GM12878 (cell line): ENCODE measurements around the gene FBXO7. TPM values are rescaled to one million over a fixed set of nuclear protein-coding genes. Genes with fewer than 3 reads are reported as not detected.

Experiments used
- ATAC-seq: fragments of 200-7000 bp; cut with Tn5 transposase; 3 replicates; pipeline ENCODE4 v1.9.1; 2020; ENCODE audit warnings: mild to moderate bottlenecking, moderate library complexity
- Bru-seq: library from RNA; stranded (reverse); fragments of 400-500 nt; gene quantifications from one replicate; lab custom pipeline; 2021; lab: Mats Ljungman, UMichigan
- BruChase-seq, 2 experiments: library from RNA; stranded (reverse); fragments of 400-500 nt; gene quantifications; one replicate each; lab custom pipeline; 2021; lab: Mats Ljungman, UMichigan
- BruUV-seq: library from RNA; stranded (reverse); fragments of 400-500 nt; replicated peaks from 2 replicates; lab custom pipeline; 2021; lab: Mats Ljungman, UMichigan
- CTCF ChIA-PET: fragments of 300-600 bp; sonication (Branson Sonifier 250); formaldehyde crosslinking; extraction: SDS; loops from one replicate; lab custom pipeline; 2021; ENCODE audit warnings: inconsistent platforms; lab: Yijun Ruan, JAX
- POLR2A ChIA-PET: fragments of 350-600 bp; formaldehyde crosslinking; extraction: SDS; loops from one replicate; lab custom pipeline; 2021; ENCODE audit warnings: inconsistent platforms; lab: Charles Lee
- RAD21 ChIA-PET: fragments of 300-600 bp; sonication (Branson Sonifier 250); formaldehyde crosslinking; loops from one replicate; lab custom pipeline; 2023; ENCODE audit warnings: antibody characterized with exemption; ENCODE audit not compliant: unreplicated experiment; lab: Charles Lee
- SMC1A ChIA-PET: fragments of 300-600 bp; sonication (Branson Sonifier 250); formaldehyde crosslinking; loops from one replicate; lab custom pipeline; 2023; ENCODE audit not compliant: unreplicated experiment, uncharacterized antibody; lab: Charles Lee
- DNase-seq: peaks from one replicate; pipeline ENCODE4 v3.0.0-alpha.2; 2011; ENCODE audit warnings: low read depth, low spot score
- FAIRE-seq: peaks from 3 replicates; lab custom pipeline; 2011; peaks lifted over from hg19 to GRCh38; lab: Jason Lieb, UNC
- H2AFZ ChIP-seq: 2 replicates; pipeline ENCODE4 v1.6.0; 2011; ENCODE audit warnings: low read depth, low read length, control low read depth; ENCODE audit not compliant: control insufficient read depth
- H3K27ac ChIP-seq: 2 replicates; pipeline ENCODE4 v1.5.1; 2011; ENCODE audit warnings: control low read depth; ENCODE audit not compliant: control insufficient read depth, insufficient read depth
- H3K27me3 ChIP-seq, 2 experiments: replicated peaks in 1 of 2; 2 replicates each; pipeline versions ENCODE4 v1.6.0 to v1.6.1; 2011; ENCODE audit warnings: low read length in 1 of 2; ENCODE audit not compliant: control insufficient read depth in 2 of 2, insufficient read depth in 2 of 2
- H3K36me3 ChIP-seq, 2 experiments: 2 replicates each; pipeline ENCODE4 v1.5.1; 2011; ENCODE audit warnings: low read length in 1 of 2; ENCODE audit not compliant: control insufficient read depth in 2 of 2, insufficient read depth in 2 of 2
- H3K4me1 ChIP-seq: 2 replicates; pipeline ENCODE4 v1.6.1; 2011; ENCODE audit warnings: mild to moderate bottlenecking, low read length, moderate library complexity, mixed read lengths; ENCODE audit not compliant: control insufficient read depth, insufficient read depth
- H3K4me2 ChIP-seq: 2 replicates; pipeline ENCODE4 v1.6.0; 2011; ENCODE audit warnings: control low read depth; ENCODE audit not compliant: control insufficient read depth, insufficient read depth
- H3K4me3 ChIP-seq: fragments of 200-600 bp; sonication (generic); 2 replicates; pipeline ENCODE4 v1.5.1; 2016
- H3K79me2 ChIP-seq: 2 replicates; pipeline ENCODE4 v1.6.0; 2011; ENCODE audit warnings: low read length; ENCODE audit not compliant: control insufficient read depth, insufficient read depth
- H3K9ac ChIP-seq: 2 replicates; pipeline ENCODE4 v1.8.0; 2011; ENCODE audit warnings: low read length, control low read depth, mixed read lengths; ENCODE audit not compliant: control insufficient read depth, insufficient read depth
- H3K9me3 ChIP-seq: replicated peaks from 3 replicates; pipeline ENCODE4 v1.5.1; 2011; ENCODE audit warnings: mild to moderate bottlenecking, low read length; ENCODE audit not compliant: control insufficient read depth, insufficient read depth
- H4K20me1 ChIP-seq: 2 replicates; pipeline ENCODE4 v1.6.0; 2011; ENCODE audit not compliant: control insufficient read depth, insufficient read depth
- BACH1 ChIP-seq: fragments of 450-650 bp; IDR thresholded peaks from 2 replicates; pipeline ENCODE4 v1.6.1; 2017; ENCODE audit warnings: mild to moderate bottlenecking, borderline replicate concordance
- CEBPB ChIP-seq, 2 experiments: fragments of 150-350 bp in 1 of 2; IDR thresholded peaks; 2 replicates each; pipeline ENCODE4 v1.6.1; 2012 to 2014; ENCODE audit warnings: low read depth in 2 of 2, low read length in 2 of 2, borderline replicate concordance in 1 of 2, inconsistent platforms in 1 of 2
- EED ChIP-seq: sonication (generic); IDR thresholded peaks from 2 replicates; pipeline ENCODE4 v1.6.1; 2016; ENCODE audit warnings: antibody characterized with exemption, low read depth
- EGR1 ChIP-seq, 2 experiments: IDR thresholded peaks; 1 replicate in 1 of 2; 2 replicates in 1 of 2; pipeline ENCODE4 v1.6.1; 2011 to 2012; ENCODE audit warnings: low read depth in 2 of 2, low read length in 2 of 2, borderline replicate concordance in 1 of 2, mild to moderate bottlenecking in 1 of 2, moderate library complexity in 1 of 2
- HDGF ChIP-seq: fragments of 450-650 bp; IDR thresholded peaks from 2 replicates; pipeline ENCODE4 v1.6.1; 2016; ENCODE audit warnings: antibody characterized with exemption
- NR2C2 ChIP-seq: IDR thresholded peaks from 2 replicates; pipeline ENCODE4 v1.6.1; 2011; ENCODE audit warnings: borderline replicate concordance, low read depth; ENCODE audit not compliant: control insufficient read depth, insufficient read length
- SP1 ChIP-seq: IDR thresholded peaks from one replicate; pipeline ENCODE4 v1.6.1; 2011; ENCODE audit warnings: low read depth, low read length
- ZNF207 ChIP-seq: fragments of 450-650 bp; IDR thresholded peaks from 2 replicates; pipeline ENCODE4 v1.6.1; 2014; ENCODE audit warnings: antibody characterized with exemption, mild to moderate bottlenecking, borderline replicate concordance
- WGBS: methylation state at CpG from one replicate; pipeline ENCODE4 v1.1.6; 2016; ENCODE audit warnings: low lambda C conversion rate; ENCODE audit not compliant: insufficient replicate concordance, insufficient coverage; ENCODE audit errors: missing lambda C conversion rate; 5-methylcytosine and 5-hydroxymethylcytosine counted together
- in situ Hi-C: fragments of 300-500 bp; cut with MboI; formaldehyde crosslinking; loops from 9 replicates; pipeline ENCODE4 v1.14.3; 2018; ENCODE audit warnings: mixed read lengths
- intact Hi-C: fragments of 100-400 bp; cut with micrococcal nuclease; formaldehyde crosslinking; loops from one replicate; pipeline ENCODE4 v1.14.2; 2022; ENCODE audit not compliant: unreplicated experiment
- long read RNA-seq, 2 experiments: library from polyadenylated mRNA; unstranded; transcript quantifications; one replicate each; pipeline ENCODE4 v2.0.0, GENCODE V29; 2019 to 2020
- polyA minus RNA-seq, 3 experiments: library from RNA; depleted of rRNA, polyadenylated mRNA; stranded (reverse); fragments of >200 nt; gene quantifications; 2 replicates each; pipeline ENCODE4 v1.2.3, GENCODE V29; 2011
- polyA plus RNA-seq, 11 experiments: library from polyadenylated mRNA; depleted of rRNA in 4 of 11; unstranded in 6 of 11; stranded (reverse) in 5 of 11; fragments of >200 nt; fragmentation: Nextera tagmentation in 4 of 11; fragmentation: Illumina TruSeq in 1 of 11; extraction: Ambion mirVana in 4 of 11; extraction: Trizol in 1 of 11; gene quantifications; 1 replicate in 1 of 11; 2 replicates in 10 of 11; pipeline versions ENCODE4 v1.2.1 to v1.2.3, GENCODE V29; 2011 to 2016; ENCODE audit warnings: inconsistent platforms in 2 of 11, missing spikeins in 2 of 11, low read depth in 1 of 11
- total RNA-seq, 4 experiments: library from RNA; depleted of rRNA in 3 of 4; stranded (reverse); fragments of >200 nt in 3 of 4; fragmentation: Illumina TruSeq in 1 of 4; extraction: Trizol in 1 of 4; gene quantifications; 2 replicates each; pipeline versions ENCODE4 v1.2.1 to v1.2.3, GENCODE V29; 2013 to 2021
- TF ChIP-seq, protein P1 (sequence below): fragments of 450-650 bp; IDR thresholded peaks from 2 replicates; pipeline ENCODE4 v1.6.1; 2017; ENCODE audit warnings: mild to moderate bottlenecking, low read depth, inconsistent platforms; ENCODE audit not compliant: poor library complexity, severe bottlenecking
- TF ChIP-seq, protein P2 (sequence below): fragments of 450-650 bp; conservative IDR thresholded peaks from 2 replicates; pipeline ENCODE4 v1.6.1; 2017; ENCODE audit warnings: mild to moderate bottlenecking, moderate library complexity

Gene FBXO7
- 136 and 143 TPM in 2 replicates for total RNA-seq (2013; cell fraction: nucleolus; rRNA removed)
- total RNA-seq (2014; rRNA removed), result 108 and 129 TPM in 2 replicates
- total RNA-seq (2014; rRNA removed; fragmentation: Illumina TruSeq; extraction: Trizol), result 105 and 112 TPM in 2 replicates
- total RNA-seq (2021), result 86.3 and 90.5 TPM in 2 replicates
- 74.2 TPM for polyA plus RNA-seq (2011; ENCODE audit: low read depth)
- polyA plus RNA-seq (2011; rRNA removed), result 184 and 192 TPM in 2 replicates
- 158 and 179 TPM in 2 replicates for polyA plus RNA-seq (2011; cell fraction: cytosol; rRNA removed)
- polyA plus RNA-seq (2011; cell fraction: nucleus; rRNA removed), result 88.7 and 99.4 TPM in 2 replicates
- 86.8 and 88.2 TPM in 2 replicates for polyA plus RNA-seq (2012)
- 144 and 172 TPM in 2 replicates for polyA plus RNA-seq (2014; fragmentation: Illumina TruSeq; extraction: Trizol)
- polyA plus RNA-seq (2014; fragmentation: Nextera tagmentation; extraction: Ambion mirVana), result 10 to 100 TPM; 37.3 to 48.4 TPM
- polyA plus RNA-seq (2014; rRNA removed), result 97.2 and 105 TPM in 2 replicates
- polyA plus RNA-seq (2016; fragmentation: Nextera tagmentation; extraction: Ambion mirVana), result 100 to 1,000 TPM; 120 to 129 TPM
- polyA minus RNA-seq (2011; rRNA and poly(A)+ RNA removed), result 169 and 210 TPM in 2 replicates
- 39.2 and 52.5 TPM in 2 replicates for polyA minus RNA-seq (2011; cell fraction: cytosol; rRNA and poly(A)+ RNA removed)
- 38.6 and 51.7 TPM in 2 replicates for polyA minus RNA-seq (2011; cell fraction: nucleus; rRNA and poly(A)+ RNA removed)
- percentile 96 among the genes with signal in this experiment for Bru-seq, nascent RNA
- BruChase-seq, experiment 1, labeled RNA remaining after a 6-hour chase, result percentile 94 among the genes with signal in this experiment
- BruChase-seq, experiment 2, labeled RNA remaining after a 2-hour chase, result percentile 94 among the genes with signal in this experiment
- long read RNA-seq, experiment 1, transcript FBXO7-206 (9 exons, 1,535 nt), result minor isoform, 11 of 138 reads
- long read RNA-seq, experiment 1, transcript FBXO7-202 (9 exons, 1,888 nt), result minor isoform, 12 of 138 reads
- long read RNA-seq, experiment 1, transcript FBXO7-201 (9 exons, 2,195 nt), result major isoform, 79 of 138 reads
- long read RNA-seq, experiment 1, transcript FBXO7-204 (9 exons, 1,921 nt), result minor isoform, 22 of 138 reads
- long read RNA-seq, experiment 1, partial matches to known transcripts, result 4 of 138 reads
- long read RNA-seq, experiment 1, other reads (novel, unspliced or antisense), result 6 of 138 reads
- long read RNA-seq, experiment 2, transcript FBXO7-204 (9 exons, 1,921 nt), result minor isoform, 68 of 442 reads
- long read RNA-seq, experiment 2, transcript FBXO7-201 (9 exons, 2,195 nt), result major isoform, 192 of 442 reads
- long read RNA-seq, experiment 2, transcript FBXO7-206 (9 exons, 1,535 nt), result minor isoform, 59 of 442 reads
- long read RNA-seq, experiment 2, transcript FBXO7-202 (9 exons, 1,888 nt), result minor isoform, 78 of 442 reads
- long read RNA-seq, experiment 2, partial matches to known transcripts, result 21 of 442 reads
- long read RNA-seq, experiment 2, other reads (novel, unspliced or antisense), result 23 of 442 reads

DNA sequence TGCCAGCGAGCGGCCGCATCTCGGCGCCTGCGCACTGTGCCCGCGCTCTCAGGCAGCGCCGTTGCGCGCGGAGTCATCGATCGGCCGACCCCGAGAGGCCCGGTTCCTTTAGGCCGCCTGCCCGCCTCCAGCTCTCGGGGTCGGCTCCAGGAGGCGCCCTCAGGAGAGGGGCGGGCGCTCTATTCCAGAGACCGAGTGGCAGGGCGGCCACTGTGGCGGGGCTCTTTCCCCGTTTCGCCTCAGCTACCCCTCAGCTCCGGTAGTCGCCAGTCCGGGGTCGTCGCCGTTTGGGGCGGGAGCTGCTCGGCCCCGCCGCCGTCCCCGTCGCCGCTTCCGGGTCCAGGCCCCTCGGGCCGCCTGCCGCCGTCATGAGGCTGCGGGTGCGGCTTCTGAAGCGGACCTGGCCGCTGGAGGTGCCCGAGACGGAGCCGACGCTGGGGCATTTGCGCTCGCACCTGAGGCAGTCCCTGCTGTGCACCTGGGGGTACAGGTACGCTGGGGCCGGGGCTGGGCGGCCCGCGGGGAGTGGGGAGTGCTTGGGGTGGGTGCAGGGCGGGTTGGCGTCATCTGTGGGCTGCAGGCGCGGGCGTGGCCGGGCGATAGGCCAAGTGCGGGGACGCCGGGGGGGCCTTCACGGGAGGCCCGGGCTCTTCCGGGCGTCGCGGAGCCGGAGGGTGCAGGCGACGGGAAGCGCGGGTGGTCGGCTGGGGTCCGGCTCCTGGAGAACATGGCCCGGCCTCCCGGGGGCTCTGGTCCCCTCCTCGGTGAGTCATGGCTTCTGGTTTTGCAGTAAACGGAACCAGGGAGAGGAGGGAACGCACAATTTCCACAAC lies at the start of gene FBXO7:
TSS of gene FBXO7 (plus strand) at position 177 of the 833 bp plus-strand sequence. CDS start at position 369, 192 bp downstream.
- intact Hi-C loops, result loop anchor here (2.0 to 5.0 kb wide), 3 partner anchors 62 to 498 kb away; partner anchors contain the start of gene RTCB
- ChIA-PET POLR2A (interaction anchor here (0.8 to 2.4 kb wide), 3 partner anchors 49 to 64 kb away, joined by 3 to 7 read pairs (median 7); partner anchors contain the start of gene RTCB), CTCF (interaction anchor here (0.9 to 4.9 kb wide), 12 partner anchors 8 to 504 kb away, joined by 4 to 39 read pairs (median 7); partner anchors contain the start of gene RTCB), SMC1A (interaction anchor here (0.6 to 3.7 kb wide), 5 partner anchors 16 to 930 kb away, joined by 3 to 28 read pairs (median 5); partner anchors contain the start of gene RTCB), RAD21 (interaction anchor here (0.7 to 4.0 kb wide), 5 partner anchors 63 to 809 kb away, joined by 3 to 26 read pairs (median 3); partner anchors contain the start of gene RTCB)
- in situ Hi-C loops, result loop anchor here (5.0 kb wide), 1 partner anchor 503 kb away; no protein-coding TSS in a partner anchor
- H3K27ac ChIP-seq, result peak within 1 kb of the TSS; percentile 84
- under 1% methylated on average over 76 of the region's 92 CpGs for WGBS
- no peaks in the 10 kb centered on the region for H3K9me3 ChIP-seq
- peak within 1 kb of the TSS; percentile 80 for H3K4me2 ChIP-seq
- no TSS peak for BruUV-seq
- peaks cover 51% of the 10 kb centered on the region for H3K79me2 ChIP-seq
- peaks cover 7% of the 10 kb centered on the region for H3K4me1 ChIP-seq
- peak within 1 kb of the TSS; percentile 76 for H2AFZ ChIP-seq
- DNase-seq (peak; percentile 37), FAIRE-seq (peak; percentile 59), ATAC-seq (peak; percentile 84)
- no peaks in the 10 kb centered on the region for H4K20me1 ChIP-seq
- no peaks in the 10 kb centered on the region for H3K27me3 ChIP-seq
- H3K9ac ChIP-seq, result peak within 1 kb of the TSS; percentile 77
- H3K36me3 ChIP-seq, result no peaks in the 10 kb centered on the region
- peak within 1 kb of the TSS; percentile 73 for H3K4me3 ChIP-seq
- no peak for TF ChIP-seq SP1
- TF ChIP-seq EED, result 0 out of 2 replicates have a peak, but pooled peaks have one; percentile 25
- TF ChIP-seq EGR1 (IDR thresholded peaks at IDR 0.05; ENCODE audit: borderline replicate concordance in 1 of 2, low read depth in 2 of 2, low read length in 2 of 2), result peak in 1 of 2 experiments; percentile 64; a peak in 2 of 3 replicates
- TF ChIP-seq HDGF, result no peak
- TF ChIP-seq BACH1, result peak; percentile 7; the same call in 1 of the 2 replicates
- peak; percentile 73 for TF ChIP-seq NR2C2
- TF ChIP-seq, protein P1, sequence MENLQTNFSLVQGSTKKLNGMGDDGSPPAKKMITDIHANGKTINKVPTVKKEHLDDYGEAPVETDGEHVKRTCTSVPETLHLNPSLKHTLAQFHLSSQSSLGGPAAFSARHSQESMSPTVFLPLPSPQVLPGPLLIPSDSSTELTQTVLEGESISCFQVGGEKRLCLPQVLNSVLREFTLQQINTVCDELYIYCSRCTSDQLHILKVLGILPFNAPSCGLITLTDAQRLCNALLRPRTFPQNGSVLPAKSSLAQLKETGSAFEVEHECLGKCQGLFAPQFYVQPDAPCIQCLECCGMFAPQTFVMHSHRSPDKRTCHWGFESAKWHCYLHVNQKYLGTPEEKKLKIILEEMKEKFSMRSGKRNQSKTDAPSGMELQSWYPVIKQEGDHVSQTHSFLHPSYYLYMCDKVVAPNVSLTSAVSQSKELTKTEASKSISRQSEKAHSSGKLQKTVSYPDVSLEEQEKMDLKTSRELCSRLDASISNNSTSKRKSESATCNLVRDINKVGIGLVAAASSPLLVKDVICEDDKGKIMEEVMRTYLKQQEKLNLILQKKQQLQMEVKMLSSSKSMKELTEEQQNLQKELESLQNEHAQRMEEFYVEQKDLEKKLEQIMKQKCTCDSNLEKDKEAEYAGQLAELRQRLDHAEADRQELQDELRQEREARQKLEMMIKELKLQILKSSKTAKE, result no peak
- TF ChIP-seq, protein P2, sequence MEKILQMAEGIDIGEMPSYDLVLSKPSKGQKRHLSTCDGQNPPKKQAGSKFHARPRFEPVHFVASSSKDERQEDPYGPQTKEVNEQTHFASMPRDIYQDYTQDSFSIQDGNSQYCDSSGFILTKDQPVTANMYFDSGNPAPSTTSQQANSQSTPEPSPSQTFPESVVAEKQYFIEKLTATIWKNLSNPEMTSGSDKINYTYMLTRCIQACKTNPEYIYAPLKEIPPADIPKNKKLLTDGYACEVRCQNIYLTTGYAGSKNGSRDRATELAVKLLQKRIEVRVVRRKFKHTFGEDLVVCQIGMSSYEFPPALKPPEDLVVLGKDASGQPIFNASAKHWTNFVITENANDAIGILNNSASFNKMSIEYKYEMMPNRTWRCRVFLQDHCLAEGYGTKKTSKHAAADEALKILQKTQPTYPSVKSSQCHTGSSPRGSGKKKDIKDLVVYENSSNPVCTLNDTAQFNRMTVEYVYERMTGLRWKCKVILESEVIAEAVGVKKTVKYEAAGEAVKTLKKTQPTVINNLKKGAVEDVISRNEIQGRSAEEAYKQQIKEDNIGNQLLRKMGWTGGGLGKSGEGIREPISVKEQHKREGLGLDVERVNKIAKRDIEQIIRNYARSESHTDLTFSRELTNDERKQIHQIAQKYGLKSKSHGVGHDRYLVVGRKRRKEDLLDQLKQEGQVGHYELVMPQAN, result peak; percentile 70
- peak; percentile 42; the same call in 1 of the 2 replicates for TF ChIP-seq ZNF207
- no peak for TF ChIP-seq CEBPB (IDR thresholded peaks at IDR 0.05; ENCODE audit: borderline replicate concordance in 1 of 2, low read depth in 2 of 2, low read length in 2 of 2)
